ENCODE measurements around the gene SLC24A3. TPM values are rescaled to one million over a fixed set of nuclear protein-coding genes. Genes with fewer than 3 reads are reported as not detected.

The SLC24A3 gene
- total RNA-seq, 1 donor from 2014 or later: 13.1 TPM

DNA sequence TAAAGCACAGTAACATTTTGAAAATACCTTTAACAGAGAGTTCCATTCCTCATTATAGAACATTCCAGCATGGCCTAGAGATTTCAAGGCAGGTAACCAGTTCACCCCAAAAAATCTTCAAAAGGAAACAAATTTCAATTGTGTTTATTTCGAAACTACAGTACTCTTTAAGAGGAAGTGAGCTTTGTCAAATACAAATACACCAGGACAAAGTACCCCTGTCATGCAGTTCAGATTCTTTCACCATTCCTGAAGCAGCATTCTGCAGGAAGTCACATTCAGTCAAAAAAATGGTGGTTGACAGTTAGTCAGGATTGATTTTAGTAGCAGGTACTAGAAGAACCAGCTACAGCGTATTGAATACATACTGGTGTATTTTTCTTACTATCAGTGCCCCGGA lies 456.0 kb downstream of the SLC24A3 start:
- H3K36me3 ChIP-seq: no peaks in the 10 kb centered on the region
- H3K27me3 ChIP-seq: no peaks in the 10 kb centered on the region
- no peak for DNase-seq
- H3K27ac ChIP-seq: no peak overlapping the region
- no peaks in the 10 kb centered on the region for H3K4me1 ChIP-seq
- no peak for ATAC-seq
- intact Hi-C loops (cut with DNase I): loop anchor here (10.0 kb wide), 1 partner anchor 464 kb away; no protein-coding TSS in a partner anchor
- H3K9me3 ChIP-seq: no peaks in the 10 kb centered on the region
- TF ChIP-seq, protein P1, sequence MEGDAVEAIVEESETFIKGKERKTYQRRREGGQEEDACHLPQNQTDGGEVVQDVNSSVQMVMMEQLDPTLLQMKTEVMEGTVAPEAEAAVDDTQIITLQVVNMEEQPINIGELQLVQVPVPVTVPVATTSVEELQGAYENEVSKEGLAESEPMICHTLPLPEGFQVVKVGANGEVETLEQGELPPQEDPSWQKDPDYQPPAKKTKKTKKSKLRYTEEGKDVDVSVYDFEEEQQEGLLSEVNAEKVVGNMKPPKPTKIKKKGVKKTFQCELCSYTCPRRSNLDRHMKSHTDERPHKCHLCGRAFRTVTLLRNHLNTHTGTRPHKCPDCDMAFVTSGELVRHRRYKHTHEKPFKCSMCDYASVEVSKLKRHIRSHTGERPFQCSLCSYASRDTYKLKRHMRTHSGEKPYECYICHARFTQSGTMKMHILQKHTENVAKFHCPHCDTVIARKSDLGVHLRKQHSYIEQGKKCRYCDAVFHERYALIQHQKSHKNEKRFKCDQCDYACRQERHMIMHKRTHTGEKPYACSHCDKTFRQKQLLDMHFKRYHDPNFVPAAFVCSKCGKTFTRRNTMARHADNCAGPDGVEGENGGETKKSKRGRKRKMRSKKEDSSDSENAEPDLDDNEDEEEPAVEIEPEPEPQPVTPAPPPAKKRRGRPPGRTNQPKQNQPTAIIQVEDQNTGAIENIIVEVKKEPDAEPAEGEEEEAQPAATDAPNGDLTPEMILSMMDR (IDR thresholded peaks at IDR 0.05): no peak
- no peak overlapping the region for H3K4me3 ChIP-seq

DNA sequence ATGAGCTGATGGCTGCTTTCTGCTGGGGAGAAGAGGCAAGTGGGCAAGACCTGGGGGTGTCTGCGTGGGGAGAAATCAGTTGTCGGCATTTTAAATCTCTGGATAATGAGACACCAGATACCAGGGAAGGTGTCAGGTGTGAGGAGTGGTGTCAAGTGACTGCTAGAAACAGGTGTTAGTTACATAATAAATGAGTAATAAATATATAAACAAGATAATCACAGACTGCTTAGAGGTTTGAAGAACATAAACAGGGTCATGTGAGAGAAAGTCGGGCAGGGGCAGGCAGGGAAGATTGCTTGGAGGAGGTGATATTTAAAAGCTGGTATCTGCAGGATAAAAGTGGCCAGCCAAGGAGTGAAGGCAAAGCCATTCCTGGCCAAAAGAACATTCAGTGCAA lies 458.4 kb downstream of the SLC24A3 start:
- intact Hi-C loops (cut with DNase I): no loop called here
- Histone ChIP-seq H3K27me3 (no peaks in the 10 kb centered on the region), H3K9me3 (no peaks in the 10 kb centered on the region), H3K36me3 (no peaks in the 10 kb centered on the region), H3K4me3 (no peak overlapping the region), H3K4me1 (no peaks in the 10 kb centered on the region), H3K27ac (no peak overlapping the region)
- no peak for ATAC-seq
- no peak for DNase-seq
- TF ChIP-seq, protein P1 (IDR thresholded peaks at IDR 0.05): no peak

DNA sequence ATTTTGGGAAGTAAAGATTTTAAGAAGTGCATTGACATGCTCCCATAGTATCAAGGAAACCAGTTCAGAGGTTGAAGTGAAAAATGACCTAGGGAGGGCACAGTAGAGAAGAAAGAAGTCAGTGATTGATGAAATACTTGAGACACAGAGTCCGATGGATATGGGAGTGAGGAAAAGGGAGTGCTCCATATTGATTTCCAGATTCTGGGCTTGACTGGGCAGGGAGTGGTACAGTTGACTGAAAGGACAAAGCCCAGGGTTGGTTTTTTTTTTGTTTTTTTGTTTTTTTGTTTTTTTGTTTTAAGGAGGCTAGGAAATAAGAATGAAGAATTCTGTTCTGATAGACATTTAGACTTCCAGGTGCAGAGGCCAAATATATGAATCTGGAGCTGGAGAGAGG lies 458.9 kb downstream of the SLC24A3 start:
- Histone ChIP-seq H3K27ac (no peak overlapping the region), H3K36me3 (no peaks in the 10 kb centered on the region), H3K4me1 (no peaks in the 10 kb centered on the region), H3K4me3 (no peak overlapping the region), H3K27me3 (no peaks in the 10 kb centered on the region), H3K9me3 (no peaks in the 10 kb centered on the region)
- intact Hi-C loops (cut with DNase I): no loop called here
- ATAC-seq: no peak
- no peak for DNase-seq
- TF ChIP-seq, protein P1 (IDR thresholded peaks at IDR 0.05): no peak

DNA sequence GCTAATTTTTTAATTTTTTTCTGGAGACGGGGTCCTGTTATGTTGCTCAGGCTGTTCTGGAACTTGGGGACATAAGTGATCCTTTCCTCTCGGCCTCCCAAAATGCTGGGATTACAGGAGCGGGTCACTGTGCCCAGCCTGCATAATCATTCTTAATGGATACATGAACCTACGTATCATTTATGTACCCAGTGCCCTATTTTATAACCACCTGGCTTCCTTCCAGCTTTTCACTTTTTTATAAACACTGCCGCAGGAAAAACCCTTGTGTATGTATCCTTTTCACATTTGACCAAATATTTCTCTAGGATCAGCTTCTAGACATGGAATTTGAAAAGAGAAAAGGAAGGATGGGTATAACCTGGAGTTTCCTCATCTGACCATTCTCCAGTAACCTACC lies 460.1 kb downstream of the SLC24A3 start:
- TF ChIP-seq, protein P1 (IDR thresholded peaks at IDR 0.05): no peak
- DNase-seq (no peak), ATAC-seq (no peak)
- H3K4me1 ChIP-seq: no peaks in the 10 kb centered on the region
- H3K27me3 ChIP-seq: no peaks in the 10 kb centered on the region
- intact Hi-C loops (cut with DNase I): no loop called here
- H3K9me3 ChIP-seq: no peaks in the 10 kb centered on the region
- H3K36me3 ChIP-seq: no peaks in the 10 kb centered on the region
- H3K27ac ChIP-seq: no peak overlapping the region
- no peak overlapping the region for H3K4me3 ChIP-seq

DNA sequence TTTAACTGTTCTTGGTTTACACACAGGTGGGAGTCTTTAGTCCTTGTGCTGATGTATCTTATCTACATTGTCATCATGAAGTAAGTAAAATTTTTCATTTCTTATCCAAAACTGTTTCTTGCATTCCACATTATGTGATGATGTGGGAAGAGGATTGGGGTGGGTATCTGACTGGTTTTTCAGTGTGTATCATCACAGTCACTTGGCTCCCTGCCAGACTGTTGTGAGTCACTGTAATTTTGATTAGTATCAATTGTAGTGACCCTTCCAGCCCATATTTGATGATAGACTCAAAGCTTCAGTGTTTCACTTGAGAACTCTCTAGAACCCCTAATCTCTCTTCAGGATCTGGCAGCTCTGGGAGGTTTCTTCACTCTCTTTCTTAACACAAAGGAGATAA lies 461.1 kb downstream of the SLC24A3 start:
- DNase-seq (no peak), ATAC-seq (no peak)
- H3K4me3 ChIP-seq: no peak overlapping the region

More for the DNA sequence above, 461.1 kb downstream of the SLC24A3 start:
- intact Hi-C loops (cut with DNase I): no loop called here
- H3K27me3 ChIP-seq: no peaks in the 10 kb centered on the region
- H3K27ac ChIP-seq: no peak overlapping the region
- no peaks in the 10 kb centered on the region for H3K4me1 ChIP-seq
- no peaks in the 10 kb centered on the region for H3K9me3 ChIP-seq
- TF ChIP-seq, protein P1 (IDR thresholded peaks at IDR 0.05): no peak
- no peaks in the 10 kb centered on the region for H3K36me3 ChIP-seq

Measured in upper lobe of right lung (tissue), 1 donor.